Ovary (tissue), 9 donors: ENCODE measurements around the gene ZMYND15. TPM values are rescaled to one million over a fixed set of nuclear protein-coding genes. Genes with fewer than 3 reads are reported as not detected.

Experiments
- DNase-seq, 5 donors: peaks; one replicate each; pipeline ENCODE4 v3.0.0-alpha.2; 2019 to 2020
- H3K27ac ChIP-seq, 2 donors: fragments of 200-600 bp; one replicate each; pipeline versions ENCODE4 v1.5.1 to v1.8.0; 2019 to 2022
- H3K27me3 ChIP-seq: fragments of 200-600 bp; one replicate; pipeline ENCODE4 v1.8.0; 2022
- H3K36me3 ChIP-seq: fragments of 200-600 bp; sonication (generic); one replicate; pipeline ENCODE4 v1.5.1; 2019
- H3K4me1 ChIP-seq: one replicate; pipeline ENCODE4 v1.8.1; 2013; ENCODE audit warnings: mild to moderate bottlenecking, moderate library complexity; ENCODE audit not compliant: insufficient read depth
- H3K4me3 ChIP-seq: fragments of 200-600 bp; sonication (generic); one replicate; pipeline ENCODE4 v1.5.1; 2017
- H3K9me3 ChIP-seq, 2 donors: fragments of 200-600 bp in 1 of 2; sonication (generic) in 1 of 2; one replicate each; pipeline versions ENCODE4 v1.5.1 to v1.8.1; 2013 to 2019; ENCODE audit warnings: mild to moderate bottlenecking in 1 of 2, moderate library complexity in 1 of 2
- EP300 ChIP-seq: sonication (generic); formaldehyde crosslinking; IDR thresholded peaks from one replicate; pipeline ENCODE4 v1.6.1; 2017; ENCODE audit warnings: antibody characterized with exemption
- POLR2A ChIP-seq: fragments of 450-650 bp; IDR thresholded peaks from one replicate; pipeline ENCODE4 v1.6.1; 2017; ENCODE audit warnings: antibody characterized with exemption, mild to moderate bottlenecking, moderate library complexity
- WGBS, 3 donors: extraction: QIAGEN DNeasy Blood & Tissue Kit in 1 of 3; methylation state at CpG; one replicate each; pipeline versions ENCODE4 v1.1.5 to v1.1.7; 2013 to 2017; 5-methylcytosine and 5-hydroxymethylcytosine counted together
- intact Hi-C, 4 donors: fragments of 100-400 bp; cut with DNase I; formaldehyde crosslinking; loops; one replicate each; pipeline versions ENCODE4 v1.11.0 to v1.15.1; 2022 to 2023
- polyA plus RNA-seq, 2 donors: library from polyadenylated mRNA; stranded (reverse); fragments of 200-250 nt in 1 of 2; fragments of 350-450 nt in 1 of 2; fragmentation: Illumina TruSeq in 1 of 2; extraction: RNeasy Lipid Tissue Mini Kit (QIAGEN cat#74804) in 1 of 2; gene quantifications; one replicate each; pipeline ENCODE4 v1.2.3, GENCODE V29; 2013 to 2014
- total RNA-seq, 7 donors: library from RNA; depleted of rRNA in 2 of 7; stranded (reverse); fragments of >200 nt in 2 of 7; fragmentation: NEBNext Ultra II Directional in 3 of 7; extraction: Animal tissue kit (Norgen Biotek cat#: 25700) in 3 of 7; gene quantifications; one replicate each; pipeline versions ENCODE4 v1.1.0 to v1.2.4, GENCODE V29; 2016 to 2023
- TF ChIP-seq, protein P1 (sequence below), 3 donors: fragments of 450-650 bp in 2 of 3; fragments of 200-600 bp in 1 of 3; IDR thresholded peaks; one replicate each; pipeline versions ENCODE4 v1.5.1 to v1.8.0; 2016 to 2022; ENCODE audit warnings: antibody characterized with exemption in 3 of 3, mild to moderate bottlenecking in 1 of 3
- donor health status: DM: no; HTN: no; CAD: no; lungs with moderate emphysema.
- donor health status: DM: no; HTN: no; CAD: no.
- donor health status: Bipolar disorder and iron deficiency.
- donor health status: DM: yes; HTN: yes; CAD: no.
- donor health status: DM: no; HTN: no; CAD: no.
- donor health status: DM: yes; HTN: yes; CAD: no.

ZMYND15 gene
- total and polyA plus RNA-seq, 9 donors, result 0.33 to 1.4 (median 0.94) TPM

DNA sequence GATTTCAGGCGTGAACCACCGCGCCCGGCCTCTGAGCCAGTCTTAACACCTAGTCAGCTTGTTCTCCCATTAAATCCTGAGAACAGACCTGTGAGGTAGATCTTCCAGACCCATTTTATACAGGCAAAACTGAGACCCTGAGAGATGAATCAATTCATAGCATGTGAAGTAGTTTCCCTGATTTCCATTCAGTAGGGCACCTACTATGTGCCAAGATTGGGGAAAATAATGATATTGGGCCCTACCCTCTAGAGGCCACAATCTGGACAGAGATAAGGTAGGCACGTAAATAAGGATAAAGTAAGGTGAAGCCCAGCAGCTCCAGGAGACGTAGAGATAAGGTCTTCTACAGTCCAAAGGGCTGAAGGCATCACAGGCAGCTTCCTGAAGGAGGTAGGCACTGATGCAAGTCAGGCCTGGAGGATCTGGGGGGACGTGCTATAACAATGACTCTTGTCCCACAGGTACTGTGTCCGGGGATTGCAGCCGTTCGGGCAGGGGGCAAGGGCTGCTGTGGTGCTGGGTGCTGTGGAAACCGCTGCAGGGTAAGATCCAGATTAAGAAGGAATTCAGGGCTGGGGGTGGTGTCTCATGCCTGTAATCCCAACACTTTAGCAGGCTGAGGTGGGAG lies 40.8 kb downstream of the ZMYND15 start:
- H3K4me3 ChIP-seq, result no peak overlapping the region
- no peak overlapping the region for H3K27ac ChIP-seq
- intact Hi-C loops, result loop anchor here in 2 of 4 donors (10.0 kb wide), 2 partner anchors 46 to 274 kb away; partner anchors contain the start of genes CXCL16 (in 1 of the 2), MED11 (in 1 of the 2) and ZMYND15 (in 1 of the 2)
- H3K9me3 ChIP-seq, result no peaks in the 10 kb centered on the region
- H3K36me3 ChIP-seq, result no peaks in the 10 kb centered on the region
- DNase-seq, result no peak
- 72 to 86% (median 74%) methylated on average over 11 of the region's 11 CpGs for WGBS, 3 donors
- peaks cover 3% of the 10 kb centered on the region for H3K4me1 ChIP-seq
- H3K27me3 ChIP-seq, result no peaks in the 10 kb centered on the region
- TF ChIP-seq POLR2A (no peak), EP300 (no peak)
- TF ChIP-seq, protein P1, sequence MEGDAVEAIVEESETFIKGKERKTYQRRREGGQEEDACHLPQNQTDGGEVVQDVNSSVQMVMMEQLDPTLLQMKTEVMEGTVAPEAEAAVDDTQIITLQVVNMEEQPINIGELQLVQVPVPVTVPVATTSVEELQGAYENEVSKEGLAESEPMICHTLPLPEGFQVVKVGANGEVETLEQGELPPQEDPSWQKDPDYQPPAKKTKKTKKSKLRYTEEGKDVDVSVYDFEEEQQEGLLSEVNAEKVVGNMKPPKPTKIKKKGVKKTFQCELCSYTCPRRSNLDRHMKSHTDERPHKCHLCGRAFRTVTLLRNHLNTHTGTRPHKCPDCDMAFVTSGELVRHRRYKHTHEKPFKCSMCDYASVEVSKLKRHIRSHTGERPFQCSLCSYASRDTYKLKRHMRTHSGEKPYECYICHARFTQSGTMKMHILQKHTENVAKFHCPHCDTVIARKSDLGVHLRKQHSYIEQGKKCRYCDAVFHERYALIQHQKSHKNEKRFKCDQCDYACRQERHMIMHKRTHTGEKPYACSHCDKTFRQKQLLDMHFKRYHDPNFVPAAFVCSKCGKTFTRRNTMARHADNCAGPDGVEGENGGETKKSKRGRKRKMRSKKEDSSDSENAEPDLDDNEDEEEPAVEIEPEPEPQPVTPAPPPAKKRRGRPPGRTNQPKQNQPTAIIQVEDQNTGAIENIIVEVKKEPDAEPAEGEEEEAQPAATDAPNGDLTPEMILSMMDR (IDR thresholded peaks at IDR 0.05), result no peak

DNA sequence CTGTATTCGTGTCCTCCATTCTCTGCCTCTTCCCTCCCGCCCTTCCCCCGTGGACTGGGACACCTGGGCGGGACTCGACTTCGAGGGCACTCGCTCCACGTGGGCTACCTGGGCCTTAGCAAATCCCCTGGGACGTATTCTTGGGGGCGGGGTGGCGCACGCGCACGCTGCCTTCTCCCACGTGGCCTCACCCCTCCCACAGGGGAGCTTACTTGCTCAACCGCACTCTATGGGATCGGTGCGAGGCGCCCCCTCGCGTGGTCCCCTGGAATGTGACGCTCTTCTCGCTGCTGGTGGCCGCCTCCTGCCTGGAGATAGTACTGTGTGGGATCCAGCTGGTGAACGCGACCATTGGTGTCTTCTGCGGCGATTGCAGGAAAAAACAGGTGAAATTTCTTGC lies 43.0 kb downstream of the ZMYND15 start:
- Histone ChIP-seq H3K4me1 (peaks cover 6% of the 10 kb centered on the region), H3K36me3 (no peaks in the 10 kb centered on the region), H3K9me3 (no peaks in the 10 kb centered on the region), H3K27me3 (no peaks in the 10 kb centered on the region), H3K4me3 (no peak overlapping the region), H3K27ac (no peak overlapping the region)
- intact Hi-C loops, result loop anchor here in 2 of 4 donors (10.0 kb wide), 2 partner anchors 48 to 272 kb away; partner anchors contain the start of genes CXCL16 (in 1 of the 2), MED11 (in 1 of the 2) and ZMYND15 (in 1 of the 2)
- WGBS, 3 donors, result 26 to 30% (median 27%) methylated on average over 27 to 28 of the region's 28 CpGs
- no peak for TF ChIP-seq EP300
- TF ChIP-seq, protein P1 (IDR thresholded peaks at IDR 0.05), result no peak
- no peak for TF ChIP-seq POLR2A
- no peak for DNase-seq

DNA sequence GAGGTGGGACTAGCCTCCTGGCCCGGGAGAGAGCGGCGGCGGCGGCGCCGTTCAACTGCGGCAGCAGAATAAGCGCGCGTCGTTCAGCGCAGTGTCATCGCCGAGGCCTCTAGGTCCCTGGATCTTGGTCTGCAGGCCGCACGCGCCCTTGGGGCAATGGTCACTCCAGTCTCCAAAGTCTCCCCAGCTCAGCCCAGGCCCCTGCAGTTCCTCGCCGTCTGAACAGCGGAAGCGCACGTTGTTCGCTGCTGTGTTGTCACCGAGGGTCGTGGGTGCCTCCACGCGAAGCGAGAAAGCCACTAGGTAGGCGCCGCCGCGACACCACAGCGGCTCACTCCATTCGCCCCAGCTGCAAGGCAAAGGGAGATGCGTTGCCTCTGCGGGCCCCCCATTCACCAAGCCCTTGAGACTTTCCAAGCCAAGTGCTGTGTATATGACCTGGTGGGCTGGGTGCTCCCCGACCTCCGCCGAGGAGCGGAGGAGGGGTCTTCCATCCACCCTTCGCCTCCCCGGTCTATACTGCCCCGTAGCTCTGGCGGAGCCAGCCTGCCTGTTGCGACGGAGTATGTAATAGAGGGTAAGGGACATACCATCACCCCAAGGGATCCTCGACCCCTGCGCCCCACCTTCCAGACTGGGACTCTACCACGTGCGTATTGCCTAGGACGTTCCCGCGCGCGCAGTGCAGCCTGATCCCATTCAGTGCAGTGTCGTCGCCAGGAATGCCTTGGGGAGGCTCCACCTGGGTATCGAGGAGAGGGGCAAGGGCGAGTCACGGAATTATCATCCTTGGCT lies 45.9 kb downstream of the ZMYND15 start:
- peaks cover 11% of the 10 kb centered on the region for H3K4me1 ChIP-seq
- DNase-seq, result no peak
- no peaks in the 10 kb centered on the region for H3K9me3 ChIP-seq
- intact Hi-C loops, result loop anchor here (2.0 to 10.0 kb wide), 6 partner anchors 51 to 269 kb away; partner anchors contain the start of genes CHRNE (in 1 of the 4), CXCL16 (in 1 of the 4), MED11 (in 1 of the 4) and ZMYND15 (in 1 of the 4)
- 8 to 19% (median 9%) methylated on average over 61 of the region's 61 CpGs for WGBS, 3 donors
- no peaks in the 10 kb centered on the region for H3K27me3 ChIP-seq
- no peaks in the 10 kb centered on the region for H3K36me3 ChIP-seq
- no peak overlapping the region for H3K27ac ChIP-seq
- TF ChIP-seq POLR2A, result no peak
- TF ChIP-seq, protein P1 (IDR thresholded peaks at IDR 0.05), result no peak
- no peak for TF ChIP-seq EP300
- peak overlapping the region; percentile 25 for H3K4me3 ChIP-seq

DNA sequence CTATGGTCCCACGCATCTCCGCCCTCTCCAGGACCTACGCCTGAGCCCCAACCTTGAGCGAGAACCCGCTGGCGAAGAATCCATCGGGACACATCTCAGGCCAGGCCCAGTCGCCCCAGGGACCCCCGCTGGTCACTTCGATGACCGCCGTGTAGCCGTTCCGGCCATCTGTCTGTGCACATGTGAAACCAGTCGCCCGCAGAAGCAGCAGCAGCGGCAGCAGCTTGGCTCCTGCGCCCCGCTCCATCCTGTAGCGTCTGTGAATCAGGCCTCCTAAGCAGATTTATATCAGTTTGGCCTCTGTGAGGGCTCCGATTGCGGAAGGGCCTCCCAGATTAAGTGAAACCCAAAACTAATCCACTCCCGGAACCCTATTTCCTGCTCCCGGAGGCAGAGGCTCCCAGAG lies 46.5 kb downstream of the ZMYND15 start, which contains the start of gene VMO1:
VMO1 (minus strand) TSS at position 259 of the 406 bp plus-strand sequence; CDS start at position 247, 12 bp downstream.
- TF ChIP-seq, protein P1 (IDR thresholded peaks at IDR 0.05), result no peak
- no peak for TF ChIP-seq POLR2A
- no peak for TF ChIP-seq EP300
- no peaks in the 10 kb centered on the region for H3K9me3 ChIP-seq
- DNase-seq, result no peak
- intact Hi-C loops, result loop anchor here (2.0 to 10.0 kb wide), 6 partner anchors 51 to 269 kb away; partner anchors contain the start of genes CHRNE (in 1 of the 4), CXCL16 (in 1 of the 4), MED11 (in 1 of the 4) and ZMYND15 (in 1 of the 4)
- 3 to 6% (median 5%) methylated on average over 24 of the region's 24 CpGs for WGBS, 3 donors
- H3K36me3 ChIP-seq, result no peaks in the 10 kb centered on the region
- H3K27me3 ChIP-seq, result no peaks in the 10 kb centered on the region
- no peak within 1 kb of the TSS for H3K27ac ChIP-seq
- peak within 1 kb of the TSS; percentile 25 for H3K4me3 ChIP-seq
- H3K4me1 ChIP-seq, result peaks cover 13% of the 10 kb centered on the region
